Sciatic nerve (tissue), 2 donors: Measurements from ENCODE around the gene SKIDA1. TPM values are rescaled to one million over a fixed set of nuclear protein-coding genes. Genes with fewer than 3 reads are reported as not detected.

ENCODE experiments used
- ATAC-seq: fragments of 200-7000 bp; cut with Tn5 transposase; one replicate; pipeline ENCODE4 v1.9.1; 2020; ENCODE audit warnings: mild to moderate bottlenecking, moderate library complexity
- DNase-seq: peaks from one replicate; pipeline ENCODE4 v3.0.0-alpha.2; 2020; ENCODE audit warnings: low spot score
- intact Hi-C: fragments of 100-400 bp; cut with DNase I; formaldehyde crosslinking; loops from one replicate; pipeline ENCODE4 v1.14.2; 2022
- total RNA-seq: library from RNA; stranded (reverse); fragmentation: NEBNext Ultra II Directional; extraction: Animal tissue kit (Norgen Biotek cat#: 25700); gene quantifications from one replicate; pipeline ENCODE4 v1.2.1, GENCODE V29; 2021
- donor health status: DM: no; HTN: no; CAD: no.
- donor health status: DM: no; HTN: no; CAD: no.

The SKIDA1 gene
- total RNA-seq, 1 donor from 2014 or later, result 3.1 TPM

- DNase-seq, result no peak
- intact Hi-C loops, result no loop called here
- no peak for ATAC-seq
Observed at GRCh38 chr10:21507150-21507549, 18.3 kb downstream of the SKIDA1 start.

- ATAC-seq (no peak), DNase-seq (no peak)
- intact Hi-C loops, result no loop called here
Observed at GRCh38 chr10:21506351-21506750, 19.1 kb downstream of the SKIDA1 start.

- no peak for DNase-seq
- ATAC-seq, result no peak
- intact Hi-C loops, result no loop called here
Observed at GRCh38 chr10:21505711-21506278, 19.7 kb downstream of the SKIDA1 start.

- DNase-seq (no peak), ATAC-seq (no peak)
- intact Hi-C loops, result no loop called here
Observed at GRCh38 chr10:21503542-21503941, 21.9 kb downstream of the SKIDA1 start.

GRCh38 chr10:21502348-21502740, 23.1 kb downstream of the SKIDA1 start:
- no peak for DNase-seq
- intact Hi-C loops, result no loop called here
- ATAC-seq, result no peak

- intact Hi-C loops, result no loop called here
- ATAC-seq (no peak), DNase-seq (no peak)
Observed at GRCh38 chr10:21501731-21502347, 23.6 kb downstream of the SKIDA1 start.

GRCh38 chr10:21501091-21501490, 24.4 kb downstream of the SKIDA1 start:
- no peak for ATAC-seq
- intact Hi-C loops, result no loop called here
- no peak for DNase-seq

GRCh38 chr10:21500578-21500910, 24.9 kb downstream of the SKIDA1 start:
- DNase-seq (no peak), ATAC-seq (no peak)
- intact Hi-C loops, result no loop called here

- intact Hi-C loops, result loop anchor here (10.0 kb wide), 1 partner anchor 235 kb away; no protein-coding TSS in a partner anchor
- ATAC-seq, result no peak
- DNase-seq, result peak; percentile 64
Observed at GRCh38 chr10:21499701-21500577, 25.5 kb downstream of the SKIDA1 start.

- DNase-seq (no peak), ATAC-seq (no peak)
- intact Hi-C loops, result loop anchor here (10.0 kb wide), 1 partner anchor 236 kb away; no protein-coding TSS in a partner anchor
Observed at GRCh38 chr10:21498986-21499385, 26.5 kb downstream of the SKIDA1 start.

- DNase-seq (no peak), ATAC-seq (no peak)
- intact Hi-C loops, result loop anchor here (10.0 kb wide), 1 partner anchor 236 kb away; no protein-coding TSS in a partner anchor
Observed at GRCh38 chr10:21498377-21498776, 27.1 kb downstream of the SKIDA1 start.

- DNase-seq (peak; percentile 94), ATAC-seq (peak; percentile 66)
- intact Hi-C loops, result loop anchor here (10.0 kb wide), 1 partner anchor 238 kb away; no protein-coding TSS in a partner anchor
Observed at GRCh38 chr10:21497177-21497807, 28.2 kb downstream of the SKIDA1 start.

- intact Hi-C loops, result loop anchor here (10.0 kb wide), 1 partner anchor 238 kb away; no protein-coding TSS in a partner anchor
- DNase-seq (peak; percentile 74), ATAC-seq (peak; percentile 46)
Observed at GRCh38 chr10:21496343-21497176, 28.9 kb downstream of the SKIDA1 start.

- intact Hi-C loops, result loop anchor here (10.0 kb wide), 1 partner anchor 239 kb away; no protein-coding TSS in a partner anchor
- peak; percentile 85 for ATAC-seq
- DNase-seq, result peak; percentile 90
Observed at GRCh38 chr10:21495752-21496342, 29.6 kb downstream of the SKIDA1 start.

GRCh38 chr10:21495002-21495751, 30.3 kb downstream of the SKIDA1 start:
- ATAC-seq (peak; percentile 6), DNase-seq (no peak)
- intact Hi-C loops, result loop anchor here (10.0 kb wide), 1 partner anchor 240 kb away; no protein-coding TSS in a partner anchor

GRCh38 chr10:21494191-21495001, 31.1 kb downstream of the SKIDA1 start:
- DNase-seq (peak; percentile 66), ATAC-seq (peak; percentile 52)
- intact Hi-C loops, result loop anchor here (10.0 kb wide), 1 partner anchor 240 kb away; no protein-coding TSS in a partner anchor
